ENCODE data around the gene P2RY12. TPM values are rescaled to one million over a fixed set of nuclear protein-coding genes. Genes with fewer than 3 reads are reported as not detected.

Gene P2RY12
- under 0.01 TPM in 1 of 2 replicates, not detected in the other for total RNA-seq

GRCh38 chr3:151384741-151385174 lies at the start of gene P2RY12:
TSS of gene P2RY12 (minus strand) at chr3:151384753. CDS start at chr3:151338845, 45,908 bp downstream.
- TF ChIP-seq CTCF (IDR thresholded peaks at IDR 0.05; ENCODE audit: insufficient read depth, low read depth, low read length) = no peak
- H3K4me3 ChIP-seq (ENCODE audit: low read depth, low read length) = no peak within 1 kb of the TSS

GRCh38 chr3:151432616-151433372 lies 48.2 kb upstream of the P2RY12 start:
- no peak for DNase-seq (ENCODE audit: low read depth)
- TF ChIP-seq CTCF (IDR thresholded peaks at IDR 0.05; ENCODE audit: insufficient read depth, low read depth, low read length) = no peak
- H3K4me3 ChIP-seq (ENCODE audit: low read depth, low read length) = no peak overlapping the region

More at GRCh38 chr3:151384741-151385174, at the start of gene P2RY12:
- DNase-seq (ENCODE audit: low read depth) = no peak

- TF ChIP-seq CTCF (IDR thresholded peaks at IDR 0.05; ENCODE audit: insufficient read depth, low read depth, low read length) = no peak
- DNase-seq (ENCODE audit: low read depth) = peak; percentile 58
Measured at GRCh38 chr3:151431940-151432339, 47.4 kb upstream of the P2RY12 start.

GRCh38 chr3:151430821-151431484 lies 46.4 kb upstream of the P2RY12 start:
- DNase-seq (ENCODE audit: low read depth) = peak; percentile 80
- H3K4me3 ChIP-seq (ENCODE audit: low read depth, low read length) = no peak overlapping the region
- no peak for TF ChIP-seq CTCF (IDR thresholded peaks at IDR 0.05; ENCODE audit: insufficient read depth, low read depth, low read length)

More at GRCh38 chr3:151431940-151432339, 47.4 kb upstream of the P2RY12 start:
- H3K4me3 ChIP-seq (ENCODE audit: low read depth, low read length) = no peak overlapping the region

GRCh38 chr3:151428386-151428785 lies 43.8 kb upstream of the P2RY12 start:
- TF ChIP-seq CTCF (IDR thresholded peaks at IDR 0.05; ENCODE audit: insufficient read depth, low read depth, low read length) = no peak

GRCh38 chr3:151426341-151426657 lies 41.7 kb upstream of the P2RY12 start:
- no peak for TF ChIP-seq CTCF (IDR thresholded peaks at IDR 0.05; ENCODE audit: insufficient read depth, low read depth, low read length)
- H3K4me3 ChIP-seq (ENCODE audit: low read depth, low read length) = no peak overlapping the region
- no peak for DNase-seq (ENCODE audit: low read depth)

More at GRCh38 chr3:151428386-151428785, 43.8 kb upstream of the P2RY12 start:
- no peak overlapping the region for H3K4me3 ChIP-seq (ENCODE audit: low read depth, low read length)
- no peak for DNase-seq (ENCODE audit: low read depth)
